A549 (cell line): ENCODE measurements around the gene KNDC1.

Experiments
- BHLHE40 ChIP-seq: IDR thresholded peaks from 2 replicates; pipeline ENCODE4 v1.6.1; 2012; ENCODE audit warnings: low read depth, low read length, inconsistent platforms
- CTCF ChIP-seq: fragments of >200 bp; sonication (Bioruptor Twin); formaldehyde crosslinking; IDR thresholded peaks from 3 replicates; pipeline ENCODE4 v1.5.1; 2016
- EHMT2 ChIP-seq: fragments of 200-600 bp; sonication (generic); IDR thresholded peaks from 2 replicates; pipeline ENCODE4 v1.6.1; 2016; ENCODE audit warnings: antibody characterized with exemption, low read depth, mild to moderate bottlenecking, moderate library complexity
- EP300 ChIP-seq, 2 experiments: fragments of >200 bp; sonication (Bioruptor Twin); formaldehyde crosslinking; IDR thresholded peaks; 2 replicates in 1 of 2; 3 replicates in 1 of 2; pipeline ENCODE4 v1.6.1; 2016 to 2017
- HMGXB4 ChIP-seq: fragments of 250-450 bp; sonication (Bioruptor Pico); IDR thresholded peaks from 2 replicates; pipeline ENCODE4 v1.5.0; 2021; ENCODE audit warnings: mild to moderate bottlenecking, moderate library complexity, borderline replicate concordance
- JUN ChIP-seq, 2 experiments: fragments of >200 bp; sonication (Bioruptor Twin); formaldehyde crosslinking; IDR thresholded peaks; 2 replicates in 1 of 2; 3 replicates in 1 of 2; pipeline ENCODE4 v1.6.1; 2016 to 2017
- MAX ChIP-seq: IDR thresholded peaks from 2 replicates; pipeline ENCODE4 v1.6.1; 2012
- MYC ChIP-seq: IDR thresholded peaks from 2 replicates; pipeline ENCODE4 v1.6.1; 2012; ENCODE audit warnings: mild to moderate bottlenecking, inconsistent platforms, low read length, improper control_type of control experiment, borderline replicate concordance
- NR3C1 ChIP-seq: fragments of >200 bp; sonication (Bioruptor Twin); formaldehyde crosslinking; IDR thresholded peaks from 3 replicates; pipeline ENCODE4 v1.6.1; 2017
- POLR2A ChIP-seq: IDR thresholded peaks from 2 replicates; pipeline ENCODE4 v1.6.1; 2012; ENCODE audit warnings: mild to moderate bottlenecking, low read length
- RFX5 ChIP-seq: fragments of 450-650 bp; IDR thresholded peaks from 2 replicates; pipeline ENCODE4 v1.7.1; 2014; ENCODE audit warnings: antibody characterized with exemption, mild to moderate bottlenecking, moderate library complexity
- ZFP36 ChIP-seq: fragments of 450-650 bp; IDR thresholded peaks from 2 replicates; pipeline ENCODE4 v1.6.1; 2014; ENCODE audit warnings: borderline replicate concordance; ENCODE audit not compliant: partially characterized antibody
- TF ChIP-seq, protein P1 (sequence below): fragments of 450-650 bp; IDR thresholded peaks from 2 replicates; pipeline ENCODE4 v1.6.1; 2014; ENCODE audit warnings: antibody characterized with exemption
- TF ChIP-seq, protein P2 (sequence below): fragments of 200-600 bp; sonication (generic); IDR thresholded peaks from 2 replicates; pipeline ENCODE4 v1.6.1; 2016; ENCODE audit warnings: antibody characterized with exemption, mild to moderate bottlenecking, moderate library complexity

GRCh38 chr10:133198621-133199487, 38.8 kb downstream of the KNDC1 start:
- TF ChIP-seq CTCF (no peak), BHLHE40 (no peak), EHMT2 (no peak), MAX (no peak), MYC (no peak), RFX5 (no peak), POLR2A (no peak), HMGXB4 (CRISPR knock-in tag) (no peak), EP300 (IDR thresholded peaks at IDR 0.05) (no peak), NR3C1 (no peak), ZFP36 (no peak), JUN (IDR thresholded peaks at IDR 0.05) (no peak)
- TF ChIP-seq, protein P1, sequence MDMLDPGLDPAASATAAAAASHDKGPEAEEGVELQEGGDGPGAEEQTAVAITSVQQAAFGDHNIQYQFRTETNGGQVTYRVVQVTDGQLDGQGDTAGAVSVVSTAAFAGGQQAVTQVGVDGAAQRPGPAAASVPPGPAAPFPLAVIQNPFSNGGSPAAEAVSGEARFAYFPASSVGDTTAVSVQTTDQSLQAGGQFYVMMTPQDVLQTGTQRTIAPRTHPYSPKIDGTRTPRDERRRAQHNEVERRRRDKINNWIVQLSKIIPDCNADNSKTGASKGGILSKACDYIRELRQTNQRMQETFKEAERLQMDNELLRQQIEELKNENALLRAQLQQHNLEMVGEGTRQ: no peak
- TF ChIP-seq, protein P2, sequence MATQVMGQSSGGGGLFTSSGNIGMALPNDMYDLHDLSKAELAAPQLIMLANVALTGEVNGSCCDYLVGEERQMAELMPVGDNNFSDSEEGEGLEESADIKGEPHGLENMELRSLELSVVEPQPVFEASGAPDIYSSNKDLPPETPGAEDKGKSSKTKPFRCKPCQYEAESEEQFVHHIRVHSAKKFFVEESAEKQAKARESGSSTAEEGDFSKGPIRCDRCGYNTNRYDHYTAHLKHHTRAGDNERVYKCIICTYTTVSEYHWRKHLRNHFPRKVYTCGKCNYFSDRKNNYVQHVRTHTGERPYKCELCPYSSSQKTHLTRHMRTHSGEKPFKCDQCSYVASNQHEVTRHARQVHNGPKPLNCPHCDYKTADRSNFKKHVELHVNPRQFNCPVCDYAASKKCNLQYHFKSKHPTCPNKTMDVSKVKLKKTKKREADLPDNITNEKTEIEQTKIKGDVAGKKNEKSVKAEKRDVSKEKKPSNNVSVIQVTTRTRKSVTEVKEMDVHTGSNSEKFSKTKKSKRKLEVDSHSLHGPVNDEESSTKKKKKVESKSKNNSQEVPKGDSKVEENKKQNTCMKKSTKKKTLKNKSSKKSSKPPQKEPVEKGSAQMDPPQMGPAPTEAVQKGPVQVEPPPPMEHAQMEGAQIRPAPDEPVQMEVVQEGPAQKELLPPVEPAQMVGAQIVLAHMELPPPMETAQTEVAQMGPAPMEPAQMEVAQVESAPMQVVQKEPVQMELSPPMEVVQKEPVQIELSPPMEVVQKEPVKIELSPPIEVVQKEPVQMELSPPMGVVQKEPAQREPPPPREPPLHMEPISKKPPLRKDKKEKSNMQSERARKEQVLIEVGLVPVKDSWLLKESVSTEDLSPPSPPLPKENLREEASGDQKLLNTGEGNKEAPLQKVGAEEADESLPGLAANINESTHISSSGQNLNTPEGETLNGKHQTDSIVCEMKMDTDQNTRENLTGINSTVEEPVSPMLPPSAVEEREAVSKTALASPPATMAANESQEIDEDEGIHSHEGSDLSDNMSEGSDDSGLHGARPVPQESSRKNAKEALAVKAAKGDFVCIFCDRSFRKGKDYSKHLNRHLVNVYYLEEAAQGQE: no peak
